ENCODE results near the gene UCHL1.
"Not testable (repeated sequence)": the region's sequence is repeated elsewhere in the genome, so short reads cannot be mapped to it uniquely, and the experiment has no call there.

UCHL1 gene

GRCh38 chr4:41236508-41236907, 20.2 kb upstream of the UCHL1 start:
- DNase-seq (ENCODE audit: low read depth) = no peak

DNA sequence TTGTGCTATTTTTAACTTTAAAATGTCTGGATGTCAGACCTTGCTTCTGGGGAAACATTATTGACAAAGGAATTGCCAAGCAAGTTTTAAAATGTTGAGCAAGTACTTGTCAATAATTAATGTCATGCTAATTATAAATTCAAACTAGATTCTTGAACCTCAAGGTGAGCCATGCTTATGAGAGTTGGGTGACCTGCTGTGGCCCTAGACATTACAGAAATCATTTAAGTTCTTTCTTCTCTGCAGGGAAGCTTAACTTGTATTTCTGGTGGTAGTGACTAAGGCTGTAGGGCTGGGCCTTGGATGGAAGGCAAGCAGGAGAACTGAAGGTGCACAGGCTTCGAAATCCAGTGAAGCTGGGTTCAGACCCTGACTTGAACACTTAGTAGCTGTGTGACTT, 14.8 kb upstream of the UCHL1 start:
- no peak for DNase-seq (ENCODE audit: low read depth)

DNA sequence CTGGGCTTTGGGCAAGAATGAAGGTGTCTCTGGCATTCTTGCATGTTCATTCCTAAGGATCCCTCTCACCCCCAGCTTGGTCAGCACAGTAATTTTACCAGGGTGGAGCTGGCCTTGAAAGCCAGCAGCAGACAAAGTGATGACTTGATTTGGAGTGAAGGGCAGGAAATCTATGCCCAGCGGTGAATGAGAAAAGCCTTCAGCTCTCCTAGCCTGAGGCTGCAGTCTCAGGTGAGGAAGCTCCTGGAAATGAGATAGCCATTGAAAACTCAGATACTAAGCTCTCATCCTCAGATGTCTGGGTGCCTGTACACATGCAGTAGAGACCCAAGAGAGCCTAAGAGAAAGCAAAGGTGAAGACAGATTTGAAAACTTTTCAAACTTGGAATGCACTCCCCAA, 10.7 kb upstream of the UCHL1 start:
- DNase-seq (ENCODE audit: low read depth) = no peak

DNA sequence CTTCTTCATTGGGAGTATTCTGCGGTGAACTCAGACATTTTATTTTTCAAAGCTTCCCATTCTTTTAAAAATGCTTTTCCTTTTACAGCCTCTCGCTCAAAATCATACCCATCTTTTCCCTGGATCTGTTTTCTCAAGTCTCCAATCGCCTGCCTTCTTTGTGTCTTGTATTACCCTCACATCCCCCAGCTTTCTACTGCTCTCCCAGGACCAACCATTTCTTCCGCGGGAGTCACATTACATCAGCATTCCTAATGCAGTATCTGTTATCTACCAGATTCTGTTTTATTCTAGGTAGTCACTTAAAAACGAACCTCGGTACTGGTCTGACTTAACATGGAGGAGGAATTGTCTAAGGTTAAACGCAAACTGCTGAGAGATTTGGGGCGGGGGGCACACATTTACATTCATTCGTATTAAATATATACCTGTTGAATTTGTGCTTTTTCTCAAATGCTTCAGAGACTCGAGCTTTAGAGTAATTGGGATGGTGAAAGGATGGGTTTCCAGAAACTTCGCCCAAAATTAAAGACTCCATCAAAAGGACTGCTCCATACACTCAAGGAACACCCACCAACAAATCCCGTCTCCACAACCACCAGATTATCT, 493 bp upstream of the UCHL1 start:
- peak; percentile 55 for DNase-seq (ENCODE audit: low read depth)

DNA sequence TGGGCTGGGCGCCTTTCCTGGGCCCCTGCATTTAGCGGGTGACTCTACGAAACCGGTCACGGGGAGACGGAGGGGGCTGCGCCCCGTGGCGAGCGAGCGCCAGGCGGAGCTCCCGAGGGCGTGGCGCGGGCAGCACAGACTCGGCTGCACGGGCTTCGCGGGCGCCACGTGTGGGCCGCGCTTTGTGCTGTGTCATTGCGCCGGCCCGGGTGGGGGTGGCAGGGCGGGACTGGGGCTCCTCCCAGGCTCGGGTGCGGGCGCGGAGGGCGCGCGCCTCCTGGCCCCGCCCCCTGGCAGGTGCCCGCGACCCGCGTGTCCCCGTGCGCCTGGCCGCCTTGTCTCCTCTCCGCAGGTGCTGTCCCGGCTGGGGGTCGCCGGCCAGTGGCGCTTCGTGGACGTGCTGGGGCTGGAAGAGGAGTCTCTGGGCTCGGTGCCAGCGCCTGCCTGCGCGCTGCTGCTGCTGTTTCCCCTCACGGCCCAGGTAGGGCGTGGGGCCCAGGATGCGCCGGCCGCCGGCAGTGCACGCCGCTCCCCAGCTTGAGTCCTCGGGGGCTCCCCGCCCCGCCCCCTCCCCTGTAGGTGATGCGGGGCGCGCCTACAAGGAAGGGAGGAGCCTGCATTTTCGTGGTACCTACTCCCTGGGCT, 651 bp downstream of the UCHL1 start:
- no peak for DNase-seq (ENCODE audit: low read depth)

DNA sequence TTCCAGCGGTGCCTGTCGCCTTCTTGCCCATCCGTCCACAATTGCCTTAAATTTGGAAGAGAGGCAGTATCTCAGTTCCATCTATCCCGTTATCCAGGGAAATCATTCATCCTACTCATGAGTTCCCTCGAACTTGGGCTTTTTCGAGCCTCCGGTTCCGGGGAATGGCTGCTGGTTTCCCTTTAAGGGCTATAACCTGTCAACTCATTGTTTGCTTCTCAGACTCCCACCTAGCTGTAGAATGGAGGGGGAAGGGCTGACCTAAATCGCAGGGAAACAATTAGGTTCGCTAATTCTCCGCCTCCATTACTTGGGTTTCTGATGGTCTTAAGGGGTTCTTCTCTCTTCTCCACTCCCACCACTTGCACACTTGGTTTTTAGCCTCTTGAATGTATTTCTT, 1.2 kb downstream of the UCHL1 start:
- DNase-seq (ENCODE audit: low read depth) = no peak

DNA sequence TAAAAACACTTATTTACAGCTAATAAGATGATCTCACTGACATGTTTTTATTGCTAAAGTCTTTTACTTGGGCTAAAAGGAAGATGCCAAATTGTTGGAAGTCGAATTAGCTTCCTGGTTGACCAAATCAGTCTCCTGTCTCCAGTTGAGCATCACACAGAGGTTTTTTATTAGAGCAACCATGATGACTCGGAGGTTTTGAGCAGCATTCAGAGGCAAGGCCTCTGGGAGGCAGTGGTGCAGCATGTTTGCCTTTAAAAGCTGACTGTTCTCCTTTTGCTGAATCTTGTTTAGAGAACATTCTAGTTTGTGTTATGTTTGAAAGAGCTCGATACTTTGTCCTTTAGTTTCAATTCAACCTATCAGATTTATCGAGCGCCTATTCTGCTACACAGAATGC, 2.1 kb downstream of the UCHL1 start:
- peak; percentile 56 for DNase-seq (ENCODE audit: low read depth)

- no peak for DNase-seq (ENCODE audit: low read depth)
Measured at GRCh38 chr4:41260116-41260733, 3.5 kb downstream of the UCHL1 start.

GRCh38 chr4:41262198-41262597, 5.5 kb downstream of the UCHL1 start:
- no peak for DNase-seq (ENCODE audit: low read depth)

- no peak for DNase-seq (ENCODE audit: low read depth)
Measured at GRCh38 chr4:41264212-41264611, 7.5 kb downstream of the UCHL1 start.

DNA sequence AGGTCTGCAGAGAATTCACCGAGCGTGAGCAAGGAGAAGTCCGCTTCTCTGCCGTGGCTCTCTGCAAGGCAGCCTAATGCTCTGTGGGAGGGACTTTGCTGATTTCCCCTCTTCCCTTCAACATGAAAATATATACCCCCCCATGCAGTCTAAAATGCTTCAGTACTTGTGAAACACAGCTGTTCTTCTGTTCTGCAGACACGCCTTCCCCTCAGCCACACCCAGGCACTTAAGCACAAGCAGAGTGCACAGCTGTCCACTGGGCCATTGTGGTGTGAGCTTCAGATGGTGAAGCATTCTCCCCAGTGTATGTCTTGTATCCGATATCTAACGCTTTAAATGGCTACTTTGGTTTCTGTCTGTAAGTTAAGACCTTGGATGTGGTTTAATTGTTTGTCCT, 11.3 kb downstream of the UCHL1 start:
- no peak for DNase-seq (ENCODE audit: low read depth)

DNA sequence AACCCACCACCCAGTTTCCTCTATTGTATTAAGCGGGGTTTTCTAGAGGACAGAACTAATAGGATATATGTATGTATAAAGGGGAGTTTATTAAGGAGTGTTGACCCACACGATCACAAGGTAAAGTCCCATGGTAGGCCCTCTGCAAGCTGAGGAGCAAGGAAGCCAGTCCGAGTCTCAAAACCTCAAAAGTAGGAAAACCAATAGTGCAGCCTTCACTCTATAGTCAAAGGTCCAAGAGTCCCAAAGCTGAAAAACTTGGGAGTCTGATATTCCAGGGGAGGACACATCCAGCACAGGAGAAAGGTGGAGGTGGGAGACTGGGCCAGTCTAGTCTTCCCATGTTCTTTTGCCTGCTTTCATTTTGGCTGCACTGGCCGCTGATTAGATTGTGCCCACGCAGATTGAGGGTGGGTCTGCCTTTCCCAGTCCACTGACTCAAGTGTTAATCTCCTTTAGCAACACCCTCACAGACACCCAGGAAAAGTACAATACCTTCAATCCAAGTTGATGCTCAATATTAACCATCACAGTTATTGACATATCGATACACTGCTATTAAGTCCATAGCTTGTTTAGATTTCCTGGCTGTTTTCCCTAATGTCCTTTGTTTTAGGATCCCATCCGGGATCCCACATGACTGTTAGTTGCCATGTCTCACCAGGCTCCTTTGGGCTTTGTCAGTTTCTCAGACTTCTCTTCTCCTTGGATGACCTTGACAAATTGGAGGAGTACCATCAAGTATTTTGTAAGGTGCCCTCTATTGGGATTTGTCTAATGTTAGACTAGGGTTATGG, 12.2 kb downstream of the UCHL1 start:
- DNase-seq (ENCODE audit: low read depth) = no peak

GRCh38 chr4:41269682-41270081, 13.0 kb downstream of the UCHL1 start:
- DNase-seq (ENCODE audit: low read depth) = no peak

DNA sequence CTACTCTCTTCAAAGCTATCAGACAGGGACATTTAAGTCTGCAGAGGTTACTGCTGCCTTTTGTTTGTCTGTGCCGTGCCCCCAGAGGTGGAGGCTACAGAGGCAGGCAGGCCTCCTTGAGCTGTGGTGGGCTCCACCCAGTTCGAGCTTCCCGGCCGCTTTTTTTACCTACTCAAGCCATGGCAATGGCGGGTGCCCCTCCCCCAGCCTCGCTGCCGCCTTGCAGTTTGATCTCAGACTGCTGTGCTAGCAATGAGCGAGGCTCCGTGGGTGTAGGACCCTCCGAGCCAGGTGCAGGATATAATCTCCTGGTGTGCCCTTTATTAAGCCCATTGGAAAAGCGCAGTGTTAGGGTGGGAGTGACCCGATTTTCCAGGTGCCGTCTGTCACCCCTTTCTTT, 19.2 kb downstream of the UCHL1 start:
- DNase-seq (ENCODE audit: low read depth) = not testable (repeated sequence)

DNA sequence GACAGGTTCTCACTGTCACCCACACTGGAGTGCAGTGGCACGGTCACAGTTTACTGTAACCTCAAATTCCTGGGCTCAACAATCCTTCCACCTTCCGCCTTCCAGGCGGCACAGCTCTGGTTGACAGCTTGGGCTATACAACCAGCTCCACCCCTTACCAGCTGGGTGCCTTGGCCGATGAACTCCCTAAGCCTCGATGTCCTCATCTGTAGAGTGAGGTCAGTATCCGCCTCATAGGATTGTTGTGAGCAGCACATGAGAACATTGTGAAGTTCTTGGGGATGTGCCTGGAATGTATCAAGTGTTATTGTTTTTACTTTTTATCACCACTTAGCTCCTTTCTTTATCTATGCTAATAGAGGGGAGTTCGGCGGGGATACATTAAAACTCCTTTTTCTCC, 23.3 kb downstream of the UCHL1 start:
- no peak for DNase-seq (ENCODE audit: low read depth)

- DNase-seq (ENCODE audit: low read depth) = peak; percentile 72
Measured at GRCh38 chr4:41281038-41281634, 24.4 kb downstream of the UCHL1 start.

DNA sequence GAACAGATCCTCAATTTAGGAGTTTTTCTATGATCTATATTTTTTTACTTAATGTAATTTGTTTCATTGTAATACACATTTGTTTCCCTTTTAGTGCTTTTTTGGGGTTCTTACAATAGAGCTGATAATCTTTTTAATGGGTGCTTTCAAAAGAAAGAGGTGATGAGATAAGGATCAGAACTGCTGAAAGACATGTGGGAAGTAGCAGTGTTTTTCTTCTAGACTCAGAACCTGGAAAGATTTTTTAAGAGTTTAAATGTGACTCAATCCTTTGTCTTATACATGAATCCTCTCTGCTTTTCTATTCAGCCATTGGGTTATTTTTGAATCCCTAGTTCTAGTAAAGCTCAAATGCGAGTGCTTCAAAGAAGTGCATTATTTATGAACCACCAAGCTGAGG, 25.6 kb downstream of the UCHL1 start:
- DNase-seq (ENCODE audit: low read depth) = no peak

DNA sequence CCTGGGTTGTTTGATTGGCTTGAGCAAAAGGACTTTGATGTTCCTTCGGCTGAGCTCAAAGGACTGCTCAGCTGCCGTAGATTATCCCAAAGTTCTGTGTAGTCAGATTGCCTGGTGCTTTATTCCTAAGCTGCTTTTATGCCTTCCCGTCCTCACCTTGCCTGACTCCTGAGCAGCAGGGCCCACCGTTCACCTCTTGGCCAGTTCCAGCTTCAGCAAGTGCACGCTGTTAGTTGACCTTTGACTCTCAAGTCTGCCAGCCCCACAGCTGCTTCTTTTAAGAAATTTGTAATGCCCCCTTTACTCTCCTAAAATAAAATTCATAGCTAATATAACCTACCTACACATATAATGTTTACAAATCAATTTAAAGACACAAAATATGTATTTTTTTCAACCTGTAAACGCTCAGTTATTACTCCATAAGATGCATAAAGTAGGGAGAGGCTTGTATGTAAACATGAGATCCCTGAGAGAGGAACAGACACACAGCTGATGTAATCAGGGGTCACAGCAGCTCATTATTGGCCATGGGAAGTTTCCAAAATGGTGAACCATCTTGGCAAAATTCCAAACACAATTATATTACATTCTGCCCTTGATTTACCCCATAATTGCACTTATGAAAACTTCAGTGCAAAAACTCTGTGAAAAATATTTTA, 28.6 kb downstream of the UCHL1 start:
- DNase-seq (ENCODE audit: low read depth) = no peak

GRCh38 chr4:41285864-41286235, 29.1 kb downstream of the UCHL1 start:
- no peak for DNase-seq (ENCODE audit: low read depth)

DNA sequence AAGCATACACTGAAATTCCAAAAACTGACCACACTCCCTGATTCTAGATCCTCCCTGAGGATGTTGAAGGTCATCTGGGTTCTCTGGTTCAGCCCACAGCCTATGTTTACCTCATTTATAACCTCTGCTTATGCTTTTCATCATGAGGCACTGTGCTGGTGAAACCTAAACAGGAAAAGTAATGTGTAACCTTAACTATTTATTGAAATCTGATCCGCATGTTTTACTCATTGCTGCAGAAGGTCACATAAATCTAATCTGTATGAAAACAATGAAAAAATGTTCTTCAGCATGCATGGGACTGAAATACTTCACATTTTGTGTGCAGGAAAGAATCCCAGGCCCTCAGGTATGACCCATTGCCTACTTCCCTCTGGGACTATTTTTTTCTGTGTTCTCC, 30.3 kb downstream of the UCHL1 start:
- no peak for DNase-seq (ENCODE audit: low read depth)

DNA sequence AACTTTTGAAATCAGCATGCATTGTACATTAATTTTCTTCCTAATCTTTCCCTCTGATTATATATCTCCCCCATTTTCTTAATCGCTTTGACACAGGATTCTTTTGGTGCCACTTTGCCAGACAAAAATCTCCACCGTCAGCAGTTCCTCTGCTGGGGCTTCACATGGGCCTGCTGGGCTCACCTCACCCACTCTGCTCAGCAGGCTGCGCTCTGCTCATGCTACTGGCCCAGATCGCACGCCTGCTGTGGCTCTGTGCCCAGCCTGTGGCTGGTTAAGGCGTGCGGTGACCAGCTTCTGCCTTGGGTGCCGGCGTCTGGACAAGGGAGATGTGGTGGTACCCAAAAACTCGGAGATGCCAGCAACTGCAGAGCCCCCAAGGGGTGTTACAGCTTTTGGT, 31.1 kb downstream of the UCHL1 start:
- no peak for DNase-seq (ENCODE audit: low read depth)

GRCh38 chr4:41288254-41288653, 31.5 kb downstream of the UCHL1 start:
- DNase-seq (ENCODE audit: low read depth) = no peak
